ENCODE measurements around the gene CNTF.

CNTF gene

GRCh38 chr11:58671983-58672633, 49.6 kb downstream of the CNTF start:
- no peak for TF ChIP-seq CTCF (IDR thresholded peaks at IDR 0.05; ENCODE audit: low read depth, low read length)
- Histone ChIP-seq H3K36me3 (no peaks in the 10 kb centered on the region), H3K9me3 (no peaks in the 10 kb centered on the region), H3K4me1 (no peaks in the 10 kb centered on the region), H3K27me3 (no peaks in the 10 kb centered on the region), H3K4me3 (ENCODE audit: low read depth, low read length) (no peak overlapping the region)
- DNase-seq, result no peak

GRCh38 chr11:58674609-58675008, 52.1 kb downstream of the CNTF start:
- Histone ChIP-seq H3K9me3 (no peaks in the 10 kb centered on the region), H3K36me3 (no peaks in the 10 kb centered on the region), H3K4me3 (ENCODE audit: low read depth, low read length) (no peak overlapping the region), H3K4me1 (no peaks in the 10 kb centered on the region), H3K27me3 (no peaks in the 10 kb centered on the region)
- no peak for DNase-seq
- no peak for TF ChIP-seq CTCF (IDR thresholded peaks at IDR 0.05; ENCODE audit: low read depth, low read length)

Measured in BE2C (cell line).